PC-3 (cell line): Measurements from ENCODE around the gene ADORA1. TPM values are rescaled to one million over a fixed set of nuclear protein-coding genes. Genes with fewer than 3 reads are reported as not detected.

ENCODE experiments used
- ATAC-seq: fragments of 200-7000 bp; cut with Tn5 transposase; 2 replicates; pipeline ENCODE4 v1.9.1; 2020; ENCODE audit warnings: mild to moderate bottlenecking, moderate library complexity
- BruUV-seq: library from RNA; stranded (reverse); fragments of 400-500 nt; replicated peaks from 2 replicates; lab custom pipeline; 2021; lab: Mats Ljungman, UMichigan
- CTCF ChIA-PET: fragments of 300-600 bp; sonication (Branson Sonifier 250); formaldehyde crosslinking; loops from one replicate; lab custom pipeline; 2022; ENCODE audit warnings: antibody characterized with exemption; lab: Charles Lee
- POLR2A ChIA-PET: fragments of 300-600 bp; sonication (Branson Sonifier 250); formaldehyde crosslinking; loops from one replicate; lab custom pipeline; 2022; ENCODE audit warnings: antibody characterized with exemption; ENCODE audit not compliant: unreplicated experiment; lab: Charles Lee
- DNase-seq: peaks from one replicate; pipeline ENCODE4 v3.0.0-alpha.2; 2015
- H2AFZ ChIP-seq: fragments of 300-600 bp; sonication (generic); 2 replicates; pipeline ENCODE4 v1.6.0; 2016; ENCODE audit warnings: antibody characterized with exemption, low read length
- H3F3A ChIP-seq: fragments of 300-600 bp; sonication (generic); one replicate; pipeline ENCODE4 v1.6.0; 2017; ENCODE audit warnings: antibody characterized with exemption, low read length, control low read depth, mild to moderate bottlenecking; ENCODE audit not compliant: unreplicated experiment
- H3K27ac ChIP-seq: fragments of 300-600 bp; sonication (generic); 2 replicates; pipeline ENCODE4 v1.5.1; 2016; ENCODE audit warnings: mild to moderate bottlenecking, low read length
- H3K27me3 ChIP-seq: fragments of 300-600 bp; sonication (generic); 2 replicates; pipeline ENCODE4 v1.6.1; 2016; ENCODE audit warnings: low read length, mixed read lengths
- H3K36me3 ChIP-seq: fragments of 300-600 bp; sonication (generic); 2 replicates; pipeline ENCODE4 v1.6.1; 2016; ENCODE audit warnings: low read depth, mixed run types, low read length, mixed read lengths
- H3K4me1 ChIP-seq: fragments of 300-600 bp; sonication (generic); 2 replicates; pipeline ENCODE4 v1.5.1; 2016; ENCODE audit warnings: low read length; ENCODE audit not compliant: insufficient read depth
- H3K4me2 ChIP-seq: fragments of 300-600 bp; sonication (generic); 2 replicates; pipeline ENCODE4 v1.6.0; 2016; ENCODE audit warnings: low read length
- H3K4me3 ChIP-seq: fragments of 300-600 bp; sonication (generic); 2 replicates; pipeline ENCODE4 v1.5.1; 2016; ENCODE audit warnings: mild to moderate bottlenecking, low read length, mixed read lengths
- H3K79me2 ChIP-seq: fragments of 300-600 bp; sonication (generic); 2 replicates; pipeline ENCODE4 v1.6.1; 2017; ENCODE audit warnings: low read length, mixed read lengths
- H3K9ac ChIP-seq: fragments of 300-600 bp; sonication (generic); 2 replicates; pipeline ENCODE4 v1.6.0; 2016; ENCODE audit warnings: mild to moderate bottlenecking, low read length
- H3K9me2 ChIP-seq: fragments of 300-600 bp; sonication (generic); replicated peaks from 2 replicates; pipeline ENCODE4 v1.6.1; 2016; ENCODE audit warnings: mixed run types, low read length, mixed read lengths
- H3K9me3 ChIP-seq: fragments of 300-600 bp; sonication (generic); 2 replicates; pipeline ENCODE4 v1.6.1; 2016; ENCODE audit warnings: low read length, mixed read lengths
- H4K20me1 ChIP-seq: fragments of 300-600 bp; sonication (generic); 2 replicates; pipeline ENCODE4 v1.6.1; 2016; ENCODE audit warnings: low read length, mixed read lengths
- EZH2 ChIP-seq: fragments of 300-600 bp; sonication (generic); IDR thresholded peaks from one replicate; pipeline ENCODE4 v1.6.1; 2017; ENCODE audit warnings: antibody characterized with exemption, mild to moderate bottlenecking, low read length; ENCODE audit not compliant: unreplicated experiment
- EZH2phosphoT487 ChIP-seq: fragments of 300-600 bp; sonication (generic); IDR thresholded peaks from 2 replicates; pipeline ENCODE4 v1.6.1; 2018; ENCODE audit warnings: mild to moderate bottlenecking, antibody characterized with exemption, low read length, borderline replicate concordance
- intact Hi-C: fragments of 100-400 bp; cut with micrococcal nuclease; formaldehyde crosslinking; loops from 2 replicates; pipeline ENCODE4 v1.9.0; 2023
- total RNA-seq: library from RNA; depleted of rRNA; stranded (reverse); fragments of >200 nt; gene quantifications from 2 replicates; pipeline ENCODE4 v1.2.3, GENCODE V29; 2014
- TF ChIP-seq, protein P1 (sequence below): fragments of 300-600 bp; sonication (generic); conservative IDR thresholded peaks from 2 replicates; pipeline ENCODE4 v1.5.1; 2017; ENCODE audit warnings: antibody characterized with exemption, low read depth, mild to moderate bottlenecking, low read length

The ADORA1 gene
- total RNA-seq, 1 experiment from 2014 or later = 1.4 TPM

- no peak overlapping the region for H2AFZ ChIP-seq
- no peaks in the 10 kb centered on the region for H3K36me3 ChIP-seq
- H4K20me1 ChIP-seq = no peaks in the 10 kb centered on the region
- no peak overlapping the region for H3K27ac ChIP-seq
- ChIA-PET CTCF (interaction anchor here (0.5 to 0.8 kb wide), 4 partner anchors 9 to 90 kb away, joined by 3 read pairs; no protein-coding TSS in a partner anchor), POLR2A (no interaction called here)
- no peaks in the 10 kb centered on the region for H3K4me1 ChIP-seq
- no peaks in the 10 kb centered on the region for H3K9me2 ChIP-seq
- intact Hi-C loops = loop anchor here (5.0 kb wide), 1 partner anchor 89 kb away; no protein-coding TSS in a partner anchor
- no peak overlapping the region for H3K9ac ChIP-seq
- H3F3A ChIP-seq = no peaks in the 10 kb centered on the region
- no peak overlapping the region for H3K4me2 ChIP-seq
- H3K27me3 ChIP-seq = peaks cover 53% of the 10 kb centered on the region
- no peaks in the 10 kb centered on the region for H3K79me2 ChIP-seq
- ATAC-seq (peak; percentile 35; the same call in 1 of the 2 replicates), DNase-seq (peak; percentile 40)
- H3K4me3 ChIP-seq = no peak overlapping the region
- H3K9me3 ChIP-seq = no peaks in the 10 kb centered on the region
- no TSS peak for BruUV-seq
- TF ChIP-seq EZH2 = no peak
- TF ChIP-seq, protein P1, sequence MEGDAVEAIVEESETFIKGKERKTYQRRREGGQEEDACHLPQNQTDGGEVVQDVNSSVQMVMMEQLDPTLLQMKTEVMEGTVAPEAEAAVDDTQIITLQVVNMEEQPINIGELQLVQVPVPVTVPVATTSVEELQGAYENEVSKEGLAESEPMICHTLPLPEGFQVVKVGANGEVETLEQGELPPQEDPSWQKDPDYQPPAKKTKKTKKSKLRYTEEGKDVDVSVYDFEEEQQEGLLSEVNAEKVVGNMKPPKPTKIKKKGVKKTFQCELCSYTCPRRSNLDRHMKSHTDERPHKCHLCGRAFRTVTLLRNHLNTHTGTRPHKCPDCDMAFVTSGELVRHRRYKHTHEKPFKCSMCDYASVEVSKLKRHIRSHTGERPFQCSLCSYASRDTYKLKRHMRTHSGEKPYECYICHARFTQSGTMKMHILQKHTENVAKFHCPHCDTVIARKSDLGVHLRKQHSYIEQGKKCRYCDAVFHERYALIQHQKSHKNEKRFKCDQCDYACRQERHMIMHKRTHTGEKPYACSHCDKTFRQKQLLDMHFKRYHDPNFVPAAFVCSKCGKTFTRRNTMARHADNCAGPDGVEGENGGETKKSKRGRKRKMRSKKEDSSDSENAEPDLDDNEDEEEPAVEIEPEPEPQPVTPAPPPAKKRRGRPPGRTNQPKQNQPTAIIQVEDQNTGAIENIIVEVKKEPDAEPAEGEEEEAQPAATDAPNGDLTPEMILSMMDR = peak; percentile 62
- no peak for TF ChIP-seq EZH2phosphoT487
These were observed 1.2 kb upstream of the ADORA1 start for GRCh38 chr1:203126151-203126865.

DNA sequence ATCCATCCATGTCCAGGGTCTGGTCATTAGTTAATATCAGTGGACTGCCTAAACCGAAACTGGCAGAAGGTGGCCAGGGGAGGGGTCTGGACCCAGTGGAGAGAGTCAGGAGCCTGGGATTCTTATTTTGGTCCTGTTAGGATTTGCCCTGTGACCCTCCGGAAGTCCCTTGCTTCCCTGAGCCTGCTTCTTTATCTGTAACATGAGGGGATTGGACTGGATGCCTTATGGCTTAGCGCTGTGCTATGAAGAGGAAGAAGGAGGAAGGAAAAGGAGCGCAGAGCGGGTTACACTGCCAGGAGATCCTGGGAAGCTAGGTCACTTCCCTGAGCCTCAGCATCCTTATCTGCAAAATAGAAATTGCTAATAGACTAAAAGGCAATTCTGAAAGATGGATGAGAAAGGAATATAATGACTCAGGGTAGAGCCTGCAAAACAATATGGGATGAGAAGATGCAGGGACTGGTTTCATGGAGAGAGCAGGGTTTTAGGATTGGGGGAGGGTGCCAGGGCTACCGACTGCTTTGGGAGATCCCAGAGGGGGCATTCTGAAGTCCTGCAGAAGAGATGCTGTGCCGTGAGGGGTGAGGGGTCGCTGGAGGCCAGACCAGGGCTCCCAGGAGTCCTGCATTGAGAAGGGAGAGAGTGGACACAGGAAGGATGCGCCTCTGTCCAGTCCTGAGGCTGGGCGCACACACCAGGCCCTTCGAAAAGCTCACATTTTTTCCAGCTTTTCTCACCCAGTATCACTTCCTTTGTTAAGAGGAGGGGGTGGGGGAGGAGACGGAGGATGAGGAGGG lies 460 bp upstream of the ADORA1 start:
- H3K4me3 ChIP-seq = no peak overlapping the region
- TF ChIP-seq, protein P1 = no peak
- TF ChIP-seq EZH2 = no peak
- TF ChIP-seq EZH2phosphoT487 = no peak
- H3K4me2 ChIP-seq = peak overlapping the region; percentile 54; the same call in 1 of the 2 replicates
- ATAC-seq (no peak), DNase-seq (no peak)
- H3K36me3 ChIP-seq = no peaks in the 10 kb centered on the region
- H3K9me3 ChIP-seq = no peaks in the 10 kb centered on the region
- no peaks in the 10 kb centered on the region for H3K9me2 ChIP-seq
- intact Hi-C loops = loop anchor here (5.0 kb wide), 1 partner anchor 90 kb away; no protein-coding TSS in a partner anchor
- no peaks in the 10 kb centered on the region for H4K20me1 ChIP-seq
- H3K4me1 ChIP-seq = no peaks in the 10 kb centered on the region
- ChIA-PET POLR2A (no interaction called here), CTCF (interaction anchor here (0.6 kb wide), 1 partner anchor 58 kb away, joined by 7 read pairs; no protein-coding TSS in a partner anchor)
- H3K9ac ChIP-seq = no peak overlapping the region
- no peaks in the 10 kb centered on the region for H3K79me2 ChIP-seq
- H3K27me3 ChIP-seq = peaks cover 49% of the 10 kb centered on the region
- BruUV-seq = no TSS peak
- no peak overlapping the region for H2AFZ ChIP-seq
- no peak overlapping the region for H3K27ac ChIP-seq
- H3F3A ChIP-seq = no peaks in the 10 kb centered on the region
